Measurements from ENCODE around the gene TLCD3A. TPM values are rescaled to one million over a fixed set of nuclear protein-coding genes. Genes with fewer than 3 reads are reported as not detected.

The TLCD3A gene
- total RNA-seq, 1 experiment from 2014 or later: 21.6 TPM

DNA sequence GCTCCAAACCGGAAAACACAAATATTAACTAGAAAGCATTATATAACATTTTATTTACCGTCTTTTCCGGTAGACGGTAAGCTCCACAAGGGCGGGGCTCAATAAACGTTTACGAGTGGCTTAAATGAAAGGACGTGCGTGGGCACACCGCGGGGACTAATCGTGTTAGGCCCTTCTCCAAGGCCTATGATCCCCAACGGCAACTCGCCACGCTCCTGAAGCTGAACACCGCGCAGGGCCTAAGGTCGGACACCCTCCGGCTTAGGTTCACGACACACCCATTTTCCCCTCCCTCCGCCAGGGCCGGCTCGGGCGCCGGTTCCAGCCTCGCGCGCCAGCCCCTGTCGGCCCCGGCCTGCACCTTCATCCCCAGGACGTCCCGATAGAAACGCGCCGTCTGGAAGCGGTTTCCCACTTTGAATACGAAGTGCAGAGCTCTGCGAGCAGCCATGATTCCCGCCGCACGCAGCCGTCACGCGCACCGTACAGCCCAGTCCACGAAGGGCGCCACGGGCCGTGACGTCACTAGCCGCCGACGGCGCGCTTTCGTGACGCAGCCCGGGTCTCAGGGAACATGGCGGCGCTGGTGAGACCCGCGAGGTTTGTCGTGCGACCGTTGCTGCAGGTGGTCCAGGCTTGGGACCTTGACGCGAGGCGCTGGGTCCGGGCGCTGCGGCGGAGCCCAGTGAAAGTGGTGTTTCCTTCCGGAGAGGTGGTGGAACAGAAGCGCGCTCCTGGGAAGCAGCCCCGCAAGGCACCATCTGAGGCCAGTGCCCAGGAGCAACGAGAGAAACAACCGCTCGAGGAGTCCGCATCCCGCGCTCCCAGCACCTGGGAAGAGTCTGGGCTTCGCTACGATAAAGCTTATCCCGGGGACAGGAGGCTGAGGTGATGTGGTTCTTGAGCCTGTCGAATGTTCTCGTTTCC is 49.7 kb downstream of the TLCD3A start, which contains the start of the genes GLOD4 and MRM3 (continued):
- TF ChIP-seq OVOL2 (CRISPR knock-in tag; IDR thresholded peaks at IDR 0.05; ENCODE audit: borderline replicate concordance) (no peak), ZNF121 (CRISPR knock-in tag; IDR thresholded peaks at IDR 0.05) (no peak), CREB1 (CRISPR knock-in tag; IDR thresholded peaks at IDR 0.05) (peak; percentile 96), TCF7 (CRISPR knock-in tag; IDR thresholded peaks at IDR 0.05; ENCODE audit: low read depth) (0 out of 2 replicates have a peak, but pooled peaks have one; percentile 43), ATF1 (CRISPR knock-in tag; IDR thresholded peaks at IDR 0.05) (peak; percentile 100; the same call in 1 of the 2 replicates), TP53 (CRISPR knock-in tag; IDR thresholded peaks at IDR 0.05) (peak; percentile 92), ETV6 (CRISPR knock-in tag; IDR thresholded peaks at IDR 0.05) (peak; percentile 82; the same call in 1 of the 2 replicates), GABPB1 (CRISPR knock-in tag; IDR thresholded peaks at IDR 0.05) (peak; percentile 51; the same call in 1 of the 2 replicates)
- TF ChIP-seq, protein P1, sequence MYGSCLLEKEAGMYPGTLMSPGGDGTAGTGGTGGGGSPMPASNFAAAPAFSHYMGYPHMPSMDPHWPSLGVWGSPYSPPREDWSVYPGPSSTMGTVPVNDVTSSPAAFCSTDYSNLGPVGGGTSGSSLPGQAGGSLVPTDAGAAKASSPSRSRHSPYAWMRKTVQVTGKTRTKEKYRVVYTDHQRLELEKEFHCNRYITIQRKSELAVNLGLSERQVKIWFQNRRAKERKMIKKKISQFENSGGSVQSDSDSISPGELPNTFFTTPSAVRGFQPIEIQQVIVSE (CRISPR knock-in tag; IDR thresholded peaks at IDR 0.05; ENCODE audit: borderline replicate concordance): no peak
- TF ChIP-seq, protein P2, sequence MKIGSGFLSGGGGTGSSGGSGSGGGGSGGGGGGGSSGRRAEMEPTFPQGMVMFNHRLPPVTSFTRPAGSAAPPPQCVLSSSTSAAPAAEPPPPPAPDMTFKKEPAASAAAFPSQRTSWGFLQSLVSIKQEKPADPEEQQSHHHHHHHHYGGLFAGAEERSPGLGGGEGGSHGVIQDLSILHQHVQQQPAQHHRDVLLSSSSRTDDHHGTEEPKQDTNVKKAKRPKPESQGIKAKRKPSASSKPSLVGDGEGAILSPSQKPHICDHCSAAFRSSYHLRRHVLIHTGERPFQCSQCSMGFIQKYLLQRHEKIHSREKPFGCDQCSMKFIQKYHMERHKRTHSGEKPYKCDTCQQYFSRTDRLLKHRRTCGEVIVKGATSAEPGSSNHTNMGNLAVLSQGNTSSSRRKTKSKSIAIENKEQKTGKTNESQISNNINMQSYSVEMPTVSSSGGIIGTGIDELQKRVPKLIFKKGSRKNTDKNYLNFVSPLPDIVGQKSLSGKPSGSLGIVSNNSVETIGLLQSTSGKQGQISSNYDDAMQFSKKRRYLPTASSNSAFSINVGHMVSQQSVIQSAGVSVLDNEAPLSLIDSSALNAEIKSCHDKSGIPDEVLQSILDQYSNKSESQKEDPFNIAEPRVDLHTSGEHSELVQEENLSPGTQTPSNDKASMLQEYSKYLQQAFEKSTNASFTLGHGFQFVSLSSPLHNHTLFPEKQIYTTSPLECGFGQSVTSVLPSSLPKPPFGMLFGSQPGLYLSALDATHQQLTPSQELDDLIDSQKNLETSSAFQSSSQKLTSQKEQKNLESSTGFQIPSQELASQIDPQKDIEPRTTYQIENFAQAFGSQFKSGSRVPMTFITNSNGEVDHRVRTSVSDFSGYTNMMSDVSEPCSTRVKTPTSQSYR (CRISPR knock-in tag; IDR thresholded peaks at IDR 0.05): no peak
- TF ChIP-seq, protein P3, sequence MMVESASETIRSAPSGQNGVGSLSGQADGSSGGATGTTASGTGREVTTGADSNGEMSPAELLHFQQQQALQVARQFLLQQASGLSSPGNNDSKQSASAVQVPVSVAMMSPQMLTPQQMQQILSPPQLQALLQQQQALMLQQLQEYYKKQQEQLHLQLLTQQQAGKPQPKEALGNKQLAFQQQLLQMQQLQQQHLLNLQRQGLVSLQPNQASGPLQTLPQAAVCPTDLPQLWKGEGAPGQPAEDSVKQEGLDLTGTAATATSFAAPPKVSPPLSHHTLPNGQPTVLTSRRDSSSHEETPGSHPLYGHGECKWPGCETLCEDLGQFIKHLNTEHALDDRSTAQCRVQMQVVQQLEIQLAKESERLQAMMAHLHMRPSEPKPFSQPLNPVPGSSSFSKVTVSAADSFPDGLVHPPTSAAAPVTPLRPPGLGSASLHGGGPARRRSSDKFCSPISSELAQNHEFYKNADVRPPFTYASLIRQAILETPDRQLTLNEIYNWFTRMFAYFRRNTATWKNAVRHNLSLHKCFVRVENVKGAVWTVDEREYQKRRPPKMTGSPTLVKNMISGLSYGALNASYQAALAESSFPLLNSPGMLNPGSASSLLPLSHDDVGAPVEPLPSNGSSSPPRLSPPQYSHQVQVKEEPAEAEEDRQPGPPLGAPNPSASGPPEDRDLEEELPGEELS (CRISPR knock-in tag; IDR thresholded peaks at IDR 0.05): peak; percentile 87
- TF ChIP-seq, protein P4, sequence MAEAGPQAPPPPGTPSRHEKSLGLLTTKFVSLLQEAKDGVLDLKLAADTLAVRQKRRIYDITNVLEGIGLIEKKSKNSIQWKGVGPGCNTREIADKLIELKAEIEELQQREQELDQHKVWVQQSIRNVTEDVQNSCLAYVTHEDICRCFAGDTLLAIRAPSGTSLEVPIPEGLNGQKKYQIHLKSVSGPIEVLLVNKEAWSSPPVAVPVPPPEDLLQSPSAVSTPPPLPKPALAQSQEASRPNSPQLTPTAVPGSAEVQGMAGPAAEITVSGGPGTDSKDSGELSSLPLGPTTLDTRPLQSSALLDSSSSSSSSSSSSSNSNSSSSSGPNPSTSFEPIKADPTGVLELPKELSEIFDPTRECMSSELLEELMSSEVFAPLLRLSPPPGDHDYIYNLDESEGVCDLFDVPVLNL (CRISPR knock-in tag; IDR thresholded peaks at IDR 0.05; ENCODE audit: borderline replicate concordance, low read depth): peak; percentile 79
- TF ChIP-seq, protein P5, sequence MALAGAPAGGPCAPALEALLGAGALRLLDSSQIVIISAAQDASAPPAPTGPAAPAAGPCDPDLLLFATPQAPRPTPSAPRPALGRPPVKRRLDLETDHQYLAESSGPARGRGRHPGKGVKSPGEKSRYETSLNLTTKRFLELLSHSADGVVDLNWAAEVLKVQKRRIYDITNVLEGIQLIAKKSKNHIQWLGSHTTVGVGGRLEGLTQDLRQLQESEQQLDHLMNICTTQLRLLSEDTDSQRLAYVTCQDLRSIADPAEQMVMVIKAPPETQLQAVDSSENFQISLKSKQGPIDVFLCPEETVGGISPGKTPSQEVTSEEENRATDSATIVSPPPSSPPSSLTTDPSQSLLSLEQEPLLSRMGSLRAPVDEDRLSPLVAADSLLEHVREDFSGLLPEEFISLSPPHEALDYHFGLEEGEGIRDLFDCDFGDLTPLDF (CRISPR knock-in tag; IDR thresholded peaks at IDR 0.05): no peak
- TF ChIP-seq, protein P6, sequence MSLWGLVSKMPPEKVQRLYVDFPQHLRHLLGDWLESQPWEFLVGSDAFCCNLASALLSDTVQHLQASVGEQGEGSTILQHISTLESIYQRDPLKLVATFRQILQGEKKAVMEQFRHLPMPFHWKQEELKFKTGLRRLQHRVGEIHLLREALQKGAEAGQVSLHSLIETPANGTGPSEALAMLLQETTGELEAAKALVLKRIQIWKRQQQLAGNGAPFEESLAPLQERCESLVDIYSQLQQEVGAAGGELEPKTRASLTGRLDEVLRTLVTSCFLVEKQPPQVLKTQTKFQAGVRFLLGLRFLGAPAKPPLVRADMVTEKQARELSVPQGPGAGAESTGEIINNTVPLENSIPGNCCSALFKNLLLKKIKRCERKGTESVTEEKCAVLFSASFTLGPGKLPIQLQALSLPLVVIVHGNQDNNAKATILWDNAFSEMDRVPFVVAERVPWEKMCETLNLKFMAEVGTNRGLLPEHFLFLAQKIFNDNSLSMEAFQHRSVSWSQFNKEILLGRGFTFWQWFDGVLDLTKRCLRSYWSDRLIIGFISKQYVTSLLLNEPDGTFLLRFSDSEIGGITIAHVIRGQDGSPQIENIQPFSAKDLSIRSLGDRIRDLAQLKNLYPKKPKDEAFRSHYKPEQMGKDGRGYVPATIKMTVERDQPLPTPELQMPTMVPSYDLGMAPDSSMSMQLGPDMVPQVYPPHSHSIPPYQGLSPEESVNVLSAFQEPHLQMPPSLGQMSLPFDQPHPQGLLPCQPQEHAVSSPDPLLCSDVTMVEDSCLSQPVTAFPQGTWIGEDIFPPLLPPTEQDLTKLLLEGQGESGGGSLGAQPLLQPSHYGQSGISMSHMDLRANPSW (CRISPR knock-in tag; conservative IDR thresholded peaks at IDR 0.05; ENCODE audit: low read depth): no peak
- TF ChIP-seq, protein P7, sequence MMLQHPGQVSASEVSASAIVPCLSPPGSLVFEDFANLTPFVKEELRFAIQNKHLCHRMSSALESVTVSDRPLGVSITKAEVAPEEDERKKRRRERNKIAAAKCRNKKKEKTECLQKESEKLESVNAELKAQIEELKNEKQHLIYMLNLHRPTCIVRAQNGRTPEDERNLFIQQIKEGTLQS (CRISPR knock-in tag; conservative IDR thresholded peaks at IDR 0.05): no peak
- TF ChIP-seq, protein P8, sequence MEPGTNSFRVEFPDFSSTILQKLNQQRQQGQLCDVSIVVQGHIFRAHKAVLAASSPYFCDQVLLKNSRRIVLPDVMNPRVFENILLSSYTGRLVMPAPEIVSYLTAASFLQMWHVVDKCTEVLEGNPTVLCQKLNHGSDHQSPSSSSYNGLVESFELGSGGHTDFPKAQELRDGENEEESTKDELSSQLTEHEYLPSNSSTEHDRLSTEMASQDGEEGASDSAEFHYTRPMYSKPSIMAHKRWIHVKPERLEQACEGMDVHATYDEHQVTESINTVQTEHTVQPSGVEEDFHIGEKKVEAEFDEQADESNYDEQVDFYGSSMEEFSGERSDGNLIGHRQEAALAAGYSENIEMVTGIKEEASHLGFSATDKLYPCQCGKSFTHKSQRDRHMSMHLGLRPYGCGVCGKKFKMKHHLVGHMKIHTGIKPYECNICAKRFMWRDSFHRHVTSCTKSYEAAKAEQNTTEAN (CRISPR knock-in tag; IDR thresholded peaks at IDR 0.05): peak; percentile 92; the same call in 1 of the 2 replicates
- TF ChIP-seq, protein P9, sequence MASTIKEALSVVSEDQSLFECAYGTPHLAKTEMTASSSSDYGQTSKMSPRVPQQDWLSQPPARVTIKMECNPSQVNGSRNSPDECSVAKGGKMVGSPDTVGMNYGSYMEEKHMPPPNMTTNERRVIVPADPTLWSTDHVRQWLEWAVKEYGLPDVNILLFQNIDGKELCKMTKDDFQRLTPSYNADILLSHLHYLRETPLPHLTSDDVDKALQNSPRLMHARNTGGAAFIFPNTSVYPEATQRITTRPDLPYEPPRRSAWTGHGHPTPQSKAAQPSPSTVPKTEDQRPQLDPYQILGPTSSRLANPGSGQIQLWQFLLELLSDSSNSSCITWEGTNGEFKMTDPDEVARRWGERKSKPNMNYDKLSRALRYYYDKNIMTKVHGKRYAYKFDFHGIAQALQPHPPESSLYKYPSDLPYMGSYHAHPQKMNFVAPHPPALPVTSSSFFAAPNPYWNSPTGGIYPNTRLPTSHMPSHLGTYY (CRISPR knock-in tag; IDR thresholded peaks at IDR 0.05): no peak
- TF ChIP-seq, protein P10, sequence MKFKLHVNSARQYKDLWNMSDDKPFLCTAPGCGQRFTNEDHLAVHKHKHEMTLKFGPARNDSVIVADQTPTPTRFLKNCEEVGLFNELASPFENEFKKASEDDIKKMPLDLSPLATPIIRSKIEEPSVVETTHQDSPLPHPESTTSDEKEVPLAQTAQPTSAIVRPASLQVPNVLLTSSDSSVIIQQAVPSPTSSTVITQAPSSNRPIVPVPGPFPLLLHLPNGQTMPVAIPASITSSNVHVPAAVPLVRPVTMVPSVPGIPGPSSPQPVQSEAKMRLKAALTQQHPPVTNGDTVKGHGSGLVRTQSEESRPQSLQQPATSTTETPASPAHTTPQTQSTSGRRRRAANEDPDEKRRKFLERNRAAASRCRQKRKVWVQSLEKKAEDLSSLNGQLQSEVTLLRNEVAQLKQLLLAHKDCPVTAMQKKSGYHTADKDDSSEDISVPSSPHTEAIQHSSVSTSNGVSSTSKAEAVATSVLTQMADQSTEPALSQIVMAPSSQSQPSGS (CRISPR knock-in tag; IDR thresholded peaks at IDR 0.05; ENCODE audit: borderline replicate concordance, low read depth): no peak

All from WTC11 (cell line).